Sigmoid colon (tissue), 4 donors: ENCODE data around the gene ITGA2.

Experiments used
- CTCF ChIP-seq, 4 experiments: fragments of 450-650 bp in 3 of 4; fragments of 200-600 bp in 1 of 4; IDR thresholded peaks; one replicate each; pipeline ENCODE4 v1.5.1; 2016 to 2019; ENCODE audit warnings: antibody characterized with exemption in 4 of 4, mild to moderate bottlenecking in 3 of 4, moderate library complexity in 2 of 4
- POLR2A ChIP-seq, 2 donors: fragments of 450-650 bp; IDR thresholded peaks; one replicate each; pipeline ENCODE4 v1.6.1; 2016; ENCODE audit warnings: antibody characterized with exemption in 2 of 2, mild to moderate bottlenecking in 2 of 2, moderate library complexity in 2 of 2
- POLR2AphosphoS5 ChIP-seq, 4 donors: sonication (generic); formaldehyde crosslinking; IDR thresholded peaks; one replicate each; pipeline ENCODE4 v1.6.1; 2017; ENCODE audit warnings: antibody characterized with exemption in 4 of 4

- TF ChIP-seq CTCF (IDR thresholded peaks at IDR 0.05) (no peak), POLR2AphosphoS5 (IDR thresholded peaks at IDR 0.05) (no peak), POLR2A (IDR thresholded peaks at IDR 0.05) (no peak)
Measured at GRCh38 chr5:53063791-53064190, 74.6 kb downstream of the ITGA2 start.
